IPS-18c (cell line): Measurements from ENCODE around the gene CSTPP1.
"Not testable (repeated sequence)": the region's sequence is repeated elsewhere in the genome, so short reads cannot be mapped to it uniquely, and the experiment has no call there.

Experiments
- H3K4me3 ChIP-seq: 2 replicates; pipeline ENCODE4 v1.7.0; 2013; ENCODE audit warnings: low read depth, mild to moderate bottlenecking, low read length, moderate library complexity; ENCODE audit not compliant: insufficient read depth
- H3K9me3 ChIP-seq: one replicate; pipeline ENCODE4 v1.6.1; 2013; ENCODE audit warnings: mild to moderate bottlenecking, low read length, moderate library complexity; ENCODE audit not compliant: control insufficient read depth, insufficient read depth

CSTPP1 gene

DNA sequence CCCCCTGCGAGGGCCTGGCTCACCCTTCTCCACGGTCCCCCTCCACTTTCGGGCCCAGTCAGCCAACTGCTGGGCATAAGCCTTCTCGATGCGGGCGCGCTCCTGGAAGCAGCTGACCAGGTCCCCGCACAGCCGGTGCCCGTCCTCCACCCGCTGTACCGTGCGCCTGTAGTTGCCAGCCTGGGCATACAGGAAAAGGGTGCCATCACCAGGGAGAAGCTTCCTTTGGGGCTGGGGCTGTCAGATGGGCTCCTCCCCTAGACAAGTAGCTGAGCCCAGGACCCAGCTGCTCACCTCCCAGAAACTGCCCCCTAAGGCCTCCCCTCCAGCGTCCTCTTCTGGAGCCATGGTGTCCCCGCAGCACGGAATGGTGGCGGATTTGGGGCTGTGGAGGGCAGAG, 245.8 kb downstream of the CSTPP1 start:
- Histone ChIP-seq H3K9me3 (no peaks in the 10 kb centered on the region), H3K4me3 (no peak overlapping the region)

DNA sequence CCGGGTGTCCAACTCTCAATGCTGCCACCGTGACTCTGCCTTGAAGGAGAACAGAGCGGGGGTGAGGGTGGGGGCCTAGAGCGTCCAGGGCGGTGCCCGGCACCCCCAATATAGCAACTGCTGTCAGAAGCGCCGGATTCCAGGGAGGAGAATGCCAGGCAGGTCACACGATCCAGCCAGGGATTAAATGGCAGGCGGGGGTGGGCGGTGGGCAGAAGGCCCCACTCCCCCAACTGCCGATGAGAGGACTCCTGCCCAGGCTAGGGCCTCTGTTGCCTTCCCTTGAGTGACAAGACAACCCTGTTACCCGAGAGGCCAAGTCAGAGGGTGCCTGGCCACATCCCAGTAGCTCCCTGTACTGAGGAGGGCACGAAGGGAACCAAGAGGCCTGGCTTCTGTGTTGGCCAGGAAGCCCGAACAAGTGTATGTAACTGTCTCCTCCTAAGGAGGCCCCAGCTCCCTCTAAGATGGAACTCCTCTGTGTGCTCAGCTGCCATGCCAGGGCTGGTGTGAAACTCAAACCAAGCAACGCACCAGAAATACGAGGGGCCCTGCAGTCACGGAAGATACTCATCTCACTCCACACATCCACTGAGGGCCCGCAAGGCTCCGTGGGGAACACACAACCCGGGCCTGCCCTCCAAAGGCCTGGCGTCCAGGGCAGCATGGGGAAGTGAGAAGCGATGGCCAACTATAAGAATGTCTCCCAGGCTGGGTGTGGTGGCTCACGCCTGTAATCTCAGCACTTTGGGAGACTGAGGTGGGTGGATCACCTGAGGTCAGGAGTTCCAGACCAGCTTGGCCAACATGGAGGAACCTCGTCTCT, 246.7 kb downstream of the CSTPP1 start:
- H3K4me3 ChIP-seq: no peak overlapping the region
- no peaks in the 10 kb centered on the region for H3K9me3 ChIP-seq

GRCh38 chr11:47183969-47184368, 247.4 kb downstream of the CSTPP1 start:
- no peaks in the 10 kb centered on the region for H3K9me3 ChIP-seq
- H3K4me3 ChIP-seq: no peak overlapping the region

- Histone ChIP-seq H3K9me3 (no peaks in the 10 kb centered on the region), H3K4me3 (peak overlapping the region; percentile 85)
These were observed 248.2 kb downstream of the CSTPP1 start for GRCh38 chr11:47184711-47185304.

DNA sequence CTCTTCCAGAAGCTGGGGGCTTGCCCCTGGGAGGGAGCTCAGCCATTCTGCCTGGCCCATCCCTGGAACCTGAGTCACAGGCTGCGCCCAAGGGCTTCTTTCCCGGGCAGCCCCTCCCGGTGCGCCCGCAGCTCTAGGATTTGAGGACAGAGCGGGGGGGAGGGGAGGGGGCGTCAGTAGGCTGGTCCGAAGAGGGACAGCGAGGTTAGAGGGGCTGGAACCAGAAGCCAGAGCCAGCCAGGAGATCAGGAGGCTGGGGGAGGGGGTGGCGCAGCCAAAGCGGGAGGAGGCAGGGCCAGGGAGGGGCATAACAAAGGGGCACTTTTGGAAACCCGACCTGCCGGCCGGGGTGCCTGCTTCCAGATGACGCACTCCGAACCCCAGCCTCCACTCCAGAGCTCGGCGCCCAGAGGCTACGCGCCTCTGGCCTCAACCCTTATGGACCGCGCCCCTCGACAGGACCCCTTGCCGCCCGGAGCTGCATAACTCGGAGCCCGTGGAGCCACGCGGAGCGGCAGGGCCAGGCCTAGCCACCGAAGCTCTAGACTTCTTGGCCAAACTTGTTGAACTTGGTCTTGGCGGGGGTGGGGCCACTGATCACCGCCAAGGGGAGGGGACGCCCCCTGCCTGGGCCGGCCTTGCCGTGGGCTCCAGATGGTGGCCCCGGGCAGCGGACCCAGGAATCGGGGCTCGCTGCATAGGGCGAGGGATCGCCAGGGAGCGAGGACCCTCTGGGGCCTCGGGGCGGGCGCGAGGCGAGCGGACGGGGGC, 248.9 kb downstream of the CSTPP1 start:
- Histone ChIP-seq H3K9me3 (no peaks in the 10 kb centered on the region), H3K4me3 (peak overlapping the region; percentile 85)

DNA sequence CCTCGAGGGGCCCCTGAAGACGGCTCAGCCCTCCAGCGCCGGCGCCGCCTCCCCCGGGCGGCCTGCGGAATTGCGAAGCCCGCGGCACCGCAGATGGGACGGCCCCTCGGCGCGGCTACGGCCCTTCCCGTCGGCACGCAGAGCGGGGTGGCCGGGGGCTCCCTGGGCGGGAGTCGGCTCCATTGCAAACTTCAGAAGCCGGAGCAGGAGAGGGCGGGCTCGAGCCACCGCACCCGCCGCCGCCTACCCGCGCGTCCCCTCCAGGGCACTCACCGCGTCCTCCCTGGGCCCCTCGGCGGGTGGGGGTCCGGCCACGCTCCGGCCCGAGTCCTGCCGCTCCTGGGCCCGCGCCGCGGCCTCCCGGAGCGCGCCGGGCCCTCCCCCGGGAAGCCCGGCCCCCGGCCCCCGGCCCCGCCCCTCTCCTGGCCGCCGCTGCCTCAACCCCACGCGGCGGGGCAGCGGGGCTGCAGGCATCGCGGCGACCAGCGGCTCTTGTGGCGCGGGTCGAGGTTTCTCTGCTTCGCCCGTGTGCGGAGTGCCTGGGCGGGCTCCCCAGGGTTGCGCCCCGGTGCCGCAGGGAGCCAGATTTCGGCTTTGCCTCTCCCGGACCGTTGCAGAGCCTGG, 249.6 kb downstream of the CSTPP1 start, which contains the start of gene PACSIN3:
Gene PACSIN3, minus strand, starts transcription at position 359 of the 624 bp plus-strand sequence. CDS start 3,707 bp downstream, outside the sequence.
- H3K9me3 ChIP-seq: no peaks in the 10 kb centered on the region
- peak within 1 kb of the TSS; percentile 85 for H3K4me3 ChIP-seq

- peak overlapping the region; percentile 85 for H3K4me3 ChIP-seq
These were observed 250.4 kb downstream of the CSTPP1 start for GRCh38 chr11:47186700-47187695.

DNA sequence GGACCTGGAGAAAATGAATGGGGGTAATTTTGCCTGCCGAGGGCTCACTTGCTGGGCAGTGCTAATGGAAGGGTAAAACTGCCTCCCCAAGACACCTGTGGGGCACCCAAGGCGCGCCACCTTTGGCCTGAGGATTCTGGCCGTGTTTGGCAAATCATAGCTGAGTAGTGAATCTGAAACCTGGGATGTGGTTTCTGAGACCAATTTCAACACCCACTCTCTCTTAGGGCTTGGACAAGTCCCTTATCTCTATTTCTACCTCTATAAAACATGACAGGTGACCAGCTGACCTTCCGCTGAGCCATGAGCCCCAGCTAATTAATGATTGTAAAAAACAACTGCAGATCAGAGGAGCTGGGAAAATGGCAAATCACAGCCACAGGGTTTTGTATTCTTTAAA, 251.2 kb downstream of the CSTPP1 start:
- Histone ChIP-seq H3K4me3 (peak overlapping the region; percentile 85), H3K9me3 (no peaks in the 10 kb centered on the region)

More at GRCh38 chr11:47186700-47187695, 250.4 kb downstream of the CSTPP1 start:
- H3K9me3 ChIP-seq: no peaks in the 10 kb centered on the region

- H3K9me3 ChIP-seq: no peaks in the 10 kb centered on the region
These were observed 251.7 kb downstream of the CSTPP1 start for GRCh38 chr11:47188259-47188658.

GRCh38 chr11:47189100-47189834, 252.7 kb downstream of the CSTPP1 start:
- Histone ChIP-seq H3K9me3 (no peaks in the 10 kb centered on the region), H3K4me3 (no peak overlapping the region)

More at GRCh38 chr11:47188259-47188658, 251.7 kb downstream of the CSTPP1 start:
- H3K4me3 ChIP-seq: no peak overlapping the region

DNA sequence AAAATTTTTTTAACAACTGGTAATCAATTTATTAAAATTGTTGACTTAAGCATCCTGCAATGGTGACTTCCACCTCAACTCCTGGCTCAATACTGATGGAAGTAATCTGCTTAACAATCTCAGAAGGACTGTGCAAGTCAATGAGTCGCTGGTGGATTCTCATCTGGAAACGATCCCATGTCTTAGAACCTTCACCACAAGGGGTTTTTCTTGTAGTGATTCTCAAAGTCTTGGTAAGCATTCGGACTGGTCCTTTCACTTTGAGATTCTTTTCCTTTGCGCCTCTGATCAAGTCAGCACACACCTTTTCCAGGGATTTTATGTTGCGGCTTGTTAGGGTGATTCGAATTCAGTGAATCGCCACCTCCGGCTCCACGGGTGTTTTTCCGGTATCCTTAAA, 254.6 kb downstream of the CSTPP1 start:
- not testable (repeated sequence) for H3K9me3 ChIP-seq, H3K4me3 ChIP-seq

DNA sequence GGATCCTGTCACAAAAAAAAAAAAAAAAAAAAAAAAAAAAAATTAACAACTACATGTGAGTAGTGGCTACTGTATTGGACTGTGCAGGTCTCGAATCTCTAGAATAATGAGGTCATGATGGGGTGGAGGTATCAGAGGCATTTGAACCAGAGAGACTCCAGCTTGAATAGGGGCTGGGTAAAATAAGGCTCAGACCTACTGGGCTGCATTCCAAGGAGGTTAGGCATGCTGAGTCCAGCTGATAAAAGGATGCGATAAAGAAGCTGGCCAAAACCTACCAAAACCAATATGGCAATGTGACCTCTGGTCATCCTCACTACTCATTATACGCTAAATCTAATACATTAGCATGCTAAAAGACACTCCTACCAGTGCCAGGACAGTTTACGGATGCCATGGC, 255.6 kb downstream of the CSTPP1 start:
- no peaks in the 10 kb centered on the region for H3K9me3 ChIP-seq
- no peak overlapping the region for H3K4me3 ChIP-seq

GRCh38 chr11:47198161-47198560, 261.6 kb downstream of the CSTPP1 start:
- H3K9me3 ChIP-seq, H3K4me3 ChIP-seq: not testable (repeated sequence)

DNA sequence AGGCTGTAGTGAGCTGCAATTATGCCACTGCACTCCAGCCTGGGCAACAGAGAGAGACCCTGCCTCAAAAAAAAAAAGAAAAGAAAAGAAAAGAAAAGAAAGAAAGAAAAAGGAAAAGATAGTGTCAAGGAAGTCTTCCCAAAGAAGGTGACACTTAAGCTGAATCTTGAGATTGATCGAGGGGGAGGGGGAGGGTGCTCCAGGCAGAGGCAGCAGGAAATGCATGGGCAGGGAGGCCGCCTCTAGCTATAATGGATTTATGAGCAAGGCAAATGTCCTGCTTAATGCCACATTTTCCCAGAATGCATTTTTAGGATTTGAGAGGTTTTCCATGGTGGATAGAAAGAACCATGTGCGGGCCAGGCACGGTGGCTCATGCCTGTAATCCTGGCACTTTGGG, 264.5 kb downstream of the CSTPP1 start:
- Histone ChIP-seq H3K9me3 (no peaks in the 10 kb centered on the region), H3K4me3 (no peak overlapping the region)

- Histone ChIP-seq H3K9me3 (no peaks in the 10 kb centered on the region), H3K4me3 (no peak overlapping the region)
These were observed 266.0 kb downstream of the CSTPP1 start for GRCh38 chr11:47202576-47202975.

- Histone ChIP-seq H3K9me3 (no peaks in the 10 kb centered on the region), H3K4me3 (no peak overlapping the region)
These were observed 268.1 kb downstream of the CSTPP1 start for GRCh38 chr11:47204637-47204989.
